GM18526 (cell line): Measurements from ENCODE around the gene LRBA.

Experiments used
- POLR2A ChIP-seq: IDR thresholded peaks from 3 replicates; pipeline ENCODE4 v1.6.1; 2011; ENCODE audit not compliant: insufficient read length; ENCODE audit errors: extremely low read depth

Gene LRBA, protein sequence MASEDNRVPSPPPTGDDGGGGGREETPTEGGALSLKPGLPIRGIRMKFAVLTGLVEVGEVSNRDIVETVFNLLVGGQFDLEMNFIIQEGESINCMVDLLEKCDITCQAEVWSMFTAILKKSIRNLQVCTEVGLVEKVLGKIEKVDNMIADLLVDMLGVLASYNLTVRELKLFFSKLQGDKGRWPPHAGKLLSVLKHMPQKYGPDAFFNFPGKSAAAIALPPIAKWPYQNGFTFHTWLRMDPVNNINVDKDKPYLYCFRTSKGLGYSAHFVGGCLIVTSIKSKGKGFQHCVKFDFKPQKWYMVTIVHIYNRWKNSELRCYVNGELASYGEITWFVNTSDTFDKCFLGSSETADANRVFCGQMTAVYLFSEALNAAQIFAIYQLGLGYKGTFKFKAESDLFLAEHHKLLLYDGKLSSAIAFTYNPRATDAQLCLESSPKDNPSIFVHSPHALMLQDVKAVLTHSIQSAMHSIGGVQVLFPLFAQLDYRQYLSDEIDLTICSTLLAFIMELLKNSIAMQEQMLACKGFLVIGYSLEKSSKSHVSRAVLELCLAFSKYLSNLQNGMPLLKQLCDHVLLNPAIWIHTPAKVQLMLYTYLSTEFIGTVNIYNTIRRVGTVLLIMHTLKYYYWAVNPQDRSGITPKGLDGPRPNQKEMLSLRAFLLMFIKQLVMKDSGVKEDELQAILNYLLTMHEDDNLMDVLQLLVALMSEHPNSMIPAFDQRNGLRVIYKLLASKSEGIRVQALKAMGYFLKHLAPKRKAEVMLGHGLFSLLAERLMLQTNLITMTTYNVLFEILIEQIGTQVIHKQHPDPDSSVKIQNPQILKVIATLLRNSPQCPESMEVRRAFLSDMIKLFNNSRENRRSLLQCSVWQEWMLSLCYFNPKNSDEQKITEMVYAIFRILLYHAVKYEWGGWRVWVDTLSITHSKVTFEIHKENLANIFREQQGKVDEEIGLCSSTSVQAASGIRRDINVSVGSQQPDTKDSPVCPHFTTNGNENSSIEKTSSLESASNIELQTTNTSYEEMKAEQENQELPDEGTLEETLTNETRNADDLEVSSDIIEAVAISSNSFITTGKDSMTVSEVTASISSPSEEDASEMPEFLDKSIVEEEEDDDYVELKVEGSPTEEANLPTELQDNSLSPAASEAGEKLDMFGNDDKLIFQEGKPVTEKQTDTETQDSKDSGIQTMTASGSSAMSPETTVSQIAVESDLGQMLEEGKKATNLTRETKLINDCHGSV (N-terminal part only)

DNA sequence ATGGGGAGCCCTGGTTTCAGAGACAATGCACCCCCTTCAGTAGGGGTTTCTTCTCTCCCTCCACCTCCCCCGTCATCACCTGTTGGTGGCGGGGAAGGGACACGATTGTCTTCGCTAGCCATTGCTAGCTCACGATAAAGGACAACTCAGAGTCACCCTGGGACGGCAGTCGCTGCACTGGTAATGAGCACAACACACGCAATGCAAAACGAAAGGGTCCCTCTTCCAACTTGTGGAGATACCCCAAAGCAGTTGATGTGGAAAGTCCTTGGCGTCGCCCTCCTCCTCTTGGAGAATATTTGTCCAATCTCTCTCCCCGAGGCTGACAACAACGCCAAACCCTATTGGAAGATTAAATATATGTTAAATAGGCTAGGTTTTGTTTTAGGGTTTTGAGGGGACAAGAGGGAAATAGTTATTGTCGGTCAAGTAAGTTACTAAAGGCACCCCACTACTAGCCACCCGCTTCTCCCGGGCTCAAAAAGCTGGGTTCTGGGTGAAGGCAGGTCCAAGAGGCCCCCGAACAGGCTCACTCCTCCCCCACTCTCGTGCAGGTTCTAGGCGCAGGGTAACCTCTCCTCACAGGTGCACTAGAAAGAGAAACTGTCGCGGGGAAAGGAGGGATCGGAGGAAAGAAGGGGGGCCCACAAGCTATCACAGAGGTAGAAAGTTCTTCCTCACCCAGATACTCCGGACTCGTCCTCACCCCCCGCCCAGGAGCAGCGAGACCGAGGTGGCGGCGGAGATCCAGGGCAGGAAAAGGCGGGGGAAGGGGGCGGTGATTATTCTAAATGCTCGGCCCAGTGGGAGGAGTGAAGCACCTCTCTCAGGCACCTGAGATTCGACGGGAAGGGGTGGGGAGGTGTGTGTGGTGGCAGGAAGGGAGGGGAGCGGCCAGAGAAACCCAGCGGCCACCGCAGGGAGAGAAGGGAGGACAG is at the start of gene LRBA:
Gene LRBA, minus strand, starts transcription at position 764 of the 938 bp plus-strand sequence. Its CDS starts 642 bp downstream, at position 122.
- TF ChIP-seq POLR2A: no peak

DNA sequence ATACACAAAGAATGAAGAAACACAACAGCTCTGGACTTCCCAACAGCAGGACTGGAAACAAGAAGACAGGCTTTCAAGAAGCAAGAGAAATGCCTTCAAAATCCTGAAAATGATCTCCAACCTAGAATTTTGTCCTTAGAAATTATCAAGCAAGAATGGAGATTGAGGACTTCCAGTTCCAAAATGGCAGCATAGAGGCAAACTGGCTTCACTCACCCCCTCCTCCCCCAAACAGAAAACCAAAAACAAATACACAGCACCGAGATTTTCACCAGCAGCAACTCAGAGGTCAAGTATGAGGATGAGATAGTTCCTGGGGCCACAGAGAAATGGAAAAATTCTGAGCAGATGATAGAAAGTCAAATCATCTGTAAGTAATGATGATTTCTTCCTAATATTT is 40.5 kb upstream of the LRBA start:
- no peak for TF ChIP-seq POLR2A

DNA sequence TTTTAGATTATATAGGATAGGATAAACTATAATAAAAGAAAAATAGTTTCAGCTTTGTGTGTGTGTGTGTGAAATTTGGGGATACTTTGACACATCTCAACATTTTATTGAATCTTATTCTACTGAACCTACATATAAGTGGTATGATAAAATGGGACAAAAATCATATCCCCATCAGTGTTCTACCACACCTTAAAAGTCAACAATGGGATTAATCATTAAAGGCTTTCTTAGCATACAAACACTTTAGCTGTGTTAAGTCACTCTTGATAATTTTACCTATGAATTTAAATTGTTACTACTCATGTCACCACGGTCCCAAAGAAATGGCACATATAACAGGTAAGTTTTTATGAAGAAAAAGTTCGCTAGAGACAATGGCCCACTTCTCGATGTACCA is 37.7 kb upstream of the LRBA start:
- no peak for TF ChIP-seq POLR2A

DNA sequence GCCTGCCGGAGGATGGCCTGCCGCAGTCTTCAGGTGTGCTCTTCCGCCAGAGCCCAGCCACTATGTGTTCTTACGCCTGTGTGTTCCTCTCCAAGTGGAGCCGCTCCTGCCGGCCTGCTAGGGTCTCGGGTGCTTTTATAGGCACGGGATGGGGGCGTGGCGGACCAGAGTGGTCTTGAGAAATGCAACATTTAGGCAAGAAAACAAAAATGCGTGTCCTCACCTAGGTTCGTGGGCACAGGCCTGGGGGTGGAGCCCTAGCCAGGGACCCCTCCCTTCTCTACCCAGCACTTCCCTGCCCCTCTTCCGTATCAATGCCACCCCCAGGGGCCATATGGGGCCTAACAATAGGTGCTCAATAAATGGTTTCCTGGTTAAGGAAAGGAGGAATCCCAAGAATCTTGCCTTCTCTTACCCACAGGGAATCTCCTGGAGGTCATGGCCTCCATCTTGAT is 34.4 kb upstream of the LRBA start:
- no peak for TF ChIP-seq POLR2A

DNA sequence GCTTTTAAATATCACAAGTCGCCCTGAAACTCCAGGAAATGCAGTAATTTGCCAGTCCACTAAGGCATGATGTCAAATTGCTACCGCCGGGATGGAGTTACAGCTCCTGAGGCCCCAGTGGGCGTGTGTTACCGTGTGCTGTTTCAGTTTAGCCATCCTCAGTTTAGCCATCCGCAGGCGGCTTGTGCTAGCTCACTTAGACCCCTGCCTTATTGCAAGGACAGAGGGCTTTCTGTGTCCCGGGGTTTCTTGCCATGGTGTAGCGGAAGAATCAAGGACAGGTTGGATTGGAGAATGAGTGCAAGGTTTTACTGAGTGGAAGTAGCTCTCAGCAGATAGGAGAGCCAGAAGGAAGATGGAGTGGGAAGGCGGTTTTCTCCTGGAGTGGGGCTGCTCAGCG is 33.8 kb upstream of the LRBA start:
- no peak for TF ChIP-seq POLR2A

DNA sequence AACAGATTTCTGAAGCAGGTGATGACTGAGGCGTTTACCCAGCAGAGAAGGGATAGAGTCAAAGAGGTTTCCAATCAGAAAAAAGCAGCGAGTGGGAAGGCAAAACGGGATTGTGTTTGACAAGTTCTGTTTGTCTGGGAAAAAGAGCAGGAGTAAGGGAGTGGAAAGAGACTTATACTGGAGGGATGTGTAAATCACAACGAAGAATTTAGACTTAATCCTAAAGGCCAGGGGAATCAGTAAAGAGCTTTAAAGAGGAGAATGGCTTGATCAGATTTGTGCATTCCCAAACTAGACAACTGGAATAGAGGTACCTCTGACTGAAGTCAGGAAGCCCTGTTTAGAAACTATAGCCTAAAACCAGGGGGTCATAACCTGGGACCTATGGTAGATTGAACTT is 31.5 kb upstream of the LRBA start:
- TF ChIP-seq POLR2A: no peak

DNA sequence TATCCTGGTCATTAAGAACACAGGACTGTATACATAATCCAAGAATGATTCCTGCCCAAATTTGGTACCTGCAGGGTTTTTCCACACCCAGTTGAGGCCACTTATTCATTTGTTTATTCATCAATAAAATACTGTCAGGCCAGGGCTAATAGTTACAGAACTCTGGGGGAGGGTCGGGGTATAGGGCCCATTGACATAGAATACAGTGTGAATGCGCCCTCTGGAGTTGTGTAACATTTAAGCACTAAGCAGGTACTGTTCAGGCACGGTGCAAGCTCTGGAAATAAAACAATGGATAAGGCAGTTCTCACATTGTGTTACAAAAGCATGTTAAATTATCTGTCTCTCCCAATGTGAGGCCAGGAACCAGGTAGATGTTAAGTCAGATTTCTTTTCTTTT is 30.8 kb upstream of the LRBA start:
- TF ChIP-seq POLR2A: no peak

DNA sequence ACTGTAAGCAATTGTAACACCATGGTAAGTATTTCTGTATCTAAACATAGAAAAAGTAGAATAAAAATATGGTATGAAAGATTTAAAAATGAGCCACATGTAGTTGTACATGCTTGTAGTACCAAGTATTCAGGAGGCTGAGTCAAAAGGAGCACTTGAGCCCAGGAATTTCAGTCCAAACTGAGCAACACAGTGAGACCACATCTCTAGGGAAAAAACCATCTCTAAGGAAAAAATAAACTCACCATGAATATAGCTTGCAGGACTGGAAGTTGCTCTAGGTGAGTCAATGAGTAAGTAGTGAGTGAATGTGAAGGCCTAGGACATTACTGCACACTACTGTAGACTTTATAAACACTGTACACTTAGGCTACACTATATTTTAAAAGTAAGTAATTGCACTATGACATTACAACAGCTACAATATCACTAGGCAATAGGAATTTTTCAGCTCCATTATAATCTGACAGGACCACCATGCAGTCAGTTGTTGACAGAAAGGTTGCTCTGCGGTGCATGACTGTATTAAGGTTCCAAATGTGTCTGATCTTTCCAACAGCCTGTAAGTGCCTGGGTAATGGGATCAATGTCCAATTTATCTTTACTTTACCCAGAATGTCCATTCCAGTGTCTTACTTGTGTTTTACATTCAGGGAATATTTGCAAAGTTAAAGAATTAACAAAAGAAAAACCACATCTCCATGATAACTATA is 28.9 kb upstream of the LRBA start:
- TF ChIP-seq POLR2A: no peak

DNA sequence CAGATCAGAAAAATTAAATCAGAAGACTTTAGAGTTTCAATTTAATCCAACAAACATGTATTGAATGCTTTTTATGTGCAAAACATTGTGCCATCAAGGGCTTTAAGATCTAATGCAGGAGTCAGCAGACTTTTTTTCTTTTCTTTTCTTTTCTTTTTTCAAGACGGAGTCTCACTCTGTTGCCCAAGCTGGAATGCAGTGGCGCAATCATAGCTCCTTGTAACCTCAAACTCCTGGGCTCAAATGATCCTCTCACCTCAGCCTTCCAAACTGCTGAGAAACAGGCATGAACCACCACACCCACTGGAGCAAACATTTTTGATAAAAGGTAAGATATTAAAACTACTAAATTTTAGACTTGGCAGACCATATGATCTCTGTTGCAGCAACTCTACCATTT is 24.6 kb upstream of the LRBA start:
- TF ChIP-seq POLR2A: no peak

DNA sequence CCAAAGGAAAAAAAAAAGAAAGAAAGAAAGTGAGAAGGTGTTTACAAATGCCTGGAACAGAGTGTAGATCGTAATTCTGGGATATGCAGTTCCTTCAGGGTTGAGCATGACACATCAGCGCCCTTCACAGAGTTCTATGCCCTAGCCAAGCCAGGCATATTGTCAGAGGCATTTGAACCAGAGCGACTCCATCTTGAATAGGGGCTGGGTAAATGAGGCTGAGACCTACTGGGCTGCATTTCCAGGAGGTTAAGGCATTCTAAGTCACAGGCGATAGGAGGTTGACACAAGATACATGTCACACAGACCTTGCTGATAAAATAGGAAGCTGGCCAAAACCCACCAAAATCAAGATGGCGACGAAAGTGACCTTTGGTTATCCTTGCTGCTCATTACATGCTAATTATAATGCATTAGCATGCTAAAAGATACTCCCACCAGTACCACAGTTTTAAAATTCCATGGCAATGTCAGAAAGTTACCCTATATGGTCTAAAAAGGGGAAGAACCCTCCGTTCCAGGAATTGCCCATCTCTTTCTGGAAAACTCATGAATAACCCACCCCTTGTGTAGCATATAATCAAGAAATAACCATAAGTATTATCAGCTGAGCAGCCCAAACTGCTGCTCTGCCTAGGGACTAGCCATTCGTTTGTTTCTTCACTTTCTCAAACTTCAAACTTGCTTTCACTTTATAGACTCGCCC is 23.5 kb upstream of the LRBA start:
- no peak for TF ChIP-seq POLR2A

DNA sequence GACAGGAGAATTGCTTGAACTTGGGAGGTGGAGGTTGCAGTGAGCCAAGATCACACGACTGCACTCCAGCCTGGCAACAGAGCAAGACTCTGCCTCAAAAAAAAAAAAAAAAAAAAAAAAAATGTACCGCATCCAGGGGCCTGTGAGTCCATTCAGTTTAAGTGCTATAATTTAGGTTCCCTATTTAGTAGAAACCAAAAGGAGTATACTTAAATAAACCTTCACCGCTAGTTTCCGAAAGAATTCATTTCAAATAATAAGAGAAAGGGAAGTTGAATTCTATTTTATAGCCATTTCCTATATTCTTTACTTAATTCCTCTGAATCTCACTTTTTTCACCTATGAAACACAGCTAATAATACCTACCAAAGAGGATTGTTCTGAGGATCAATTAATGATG is 20.8 kb upstream of the LRBA start:
- no peak for TF ChIP-seq POLR2A

DNA sequence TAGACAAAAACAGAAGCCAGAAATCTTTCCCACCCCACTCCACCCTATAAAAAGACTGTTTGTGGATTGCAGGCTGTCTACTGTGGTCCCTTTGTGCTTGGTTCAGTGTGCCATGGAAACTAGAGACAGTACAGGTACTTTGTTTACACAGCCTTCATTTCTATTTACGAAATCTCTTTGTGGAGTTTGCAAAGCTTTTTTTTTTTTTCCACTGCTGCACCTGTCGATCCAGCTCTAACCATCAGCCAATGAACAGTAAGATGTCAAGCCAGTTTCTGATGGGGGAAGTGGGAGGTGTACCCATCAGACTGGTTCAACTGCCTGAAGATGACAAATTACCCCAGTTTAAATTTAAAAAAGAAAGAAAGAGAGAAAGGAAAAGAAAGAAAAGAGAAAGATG is 20.2 kb upstream of the LRBA start:
- TF ChIP-seq POLR2A: no peak

DNA sequence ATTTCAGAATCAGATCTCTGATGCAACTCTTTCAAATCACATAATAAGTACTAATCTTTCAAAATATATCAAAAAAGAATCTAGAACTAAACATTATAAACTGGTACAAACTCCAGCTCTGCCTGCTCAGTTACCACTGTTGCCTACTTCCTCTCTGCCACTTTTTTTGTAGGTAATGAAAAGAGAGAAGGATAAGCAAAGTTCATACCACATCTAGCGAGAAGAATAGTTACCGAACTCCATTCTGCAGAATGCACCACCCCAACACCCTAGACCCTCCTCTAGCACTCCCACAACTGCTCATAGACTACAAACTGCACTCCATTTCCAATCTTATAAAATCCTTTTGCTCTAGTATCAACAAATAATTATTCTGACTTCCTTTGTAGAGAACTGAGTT is 19.7 kb upstream of the LRBA start:
- TF ChIP-seq POLR2A: no peak
